ENCODE data around the gene RMND1. TPM values are rescaled to one million over a fixed set of nuclear protein-coding genes. Genes with fewer than 3 reads are reported as not detected.

The RMND1 gene
- total and polyA plus RNA-seq, 2 of the 13 experiments (the other 11 are each of a cell fraction or from before 2014, with no cell fraction given) = 34.0 to 72.5 TPM

GRCh38 chr6:151488226-151488625 lies 36.3 kb upstream of the RMND1 start:
- CTCF ChIA-PET (ENCODE audit: low intra/inter-chr PET ratio, low total read pairs) = no interaction called here
- Histone ChIP-seq H4K20me1 (ENCODE audit: insufficient read depth, low read length) (no peaks in the 10 kb centered on the region), H3K27me3 (ENCODE audit: control insufficient read depth in 1 of 2, insufficient read depth in 2 of 2, low read length in 2 of 2) (no peaks in the 10 kb centered on the region; a peak in 1 of 5 replicates), H2AFZ (ENCODE audit: low read length) (no peak overlapping the region), H3K4me2 (ENCODE audit: low read depth, low read length) (no peak overlapping the region), H3K4me1 (ENCODE audit: insufficient read depth, low read length) (peaks cover 31% of the 10 kb centered on the region), H3K79me2 (ENCODE audit: insufficient read depth, low read length) (no peaks in the 10 kb centered on the region), H3K36me3 (replicated peaks in 1 of 2; ENCODE audit: control insufficient read depth in 1 of 2, insufficient read depth in 2 of 2, low read length in 2 of 2) (no peaks in the 10 kb centered on the region), H3K9ac (ENCODE audit: insufficient read depth, low read depth, low read length) (no peak overlapping the region), H3K4me3 (replicated peaks in 1 of 3; ENCODE audit: insufficient read depth in 1 of 3, low read depth in 2 of 3, low read length in 3 of 3) (no peak overlapping the region), H3K9me3 (ENCODE audit: low read length) (no peaks in the 10 kb centered on the region), H3K27ac (ENCODE audit: extremely low read length, insufficient read depth, low read length) (no peak overlapping the region)
- in situ Hi-C loops (cut with HindIII; ENCODE audit: extremely low pct_ligation_motif_present, low pct_unique_long_range_greater_than_20kb) (no loop called here), intact Hi-C loops (cut with micrococcal nuclease; ENCODE audit: unreplicated experiment) (no loop called here)
- POLR2A ChIA-PET = no interaction called here
- BruUV-seq (replicated peaks) = no TSS peak
- DNase-seq (ENCODE audit: low spot score) = no peak
- no peak for FAIRE-seq
- no peak for ATAC-seq
- TF ChIP-seq GTF2F1 (IDR thresholded peaks at IDR 0.05; ENCODE audit: low read length) = no peak
- TF ChIP-seq HHEX (CRISPR knock-in tag; IDR thresholded peaks at IDR 0.05) = no peak
- TF ChIP-seq HNRNPK (IDR thresholded peaks at IDR 0.05; ENCODE audit: low read depth, low read length, poor library complexity, severe bottlenecking) = no peak
- no peak for TF ChIP-seq NONO (IDR thresholded peaks at IDR 0.05)
- TF ChIP-seq NONO (CRISPR knock-in tag; conservative IDR thresholded peaks at IDR 0.05) = no peak
- no peak for TF ChIP-seq ASH2L (IDR thresholded peaks at IDR 0.05; ENCODE audit: insufficient read length, low read depth, low read length)
- TF ChIP-seq MIER3 (CRISPR knock-in tag; IDR thresholded peaks at IDR 0.05; ENCODE audit: borderline replicate concordance) = no peak
- TF ChIP-seq IKZF4 (CRISPR knock-in tag; IDR thresholded peaks at IDR 0.05; ENCODE audit: borderline replicate concordance, low read depth, not compliant biosample characterization) = no peak
- TF ChIP-seq KDM2A (CRISPR knock-in tag; IDR thresholded peaks at IDR 0.05; ENCODE audit: borderline replicate concordance, low read depth) = no peak
- TF ChIP-seq FLYWCH1 (CRISPR knock-in tag; IDR thresholded peaks at IDR 0.05) = no peak
- no peak for TF ChIP-seq KDM5B (CRISPR knock-in tag; IDR thresholded peaks at IDR 0.05; ENCODE audit: borderline replicate concordance)
- TF ChIP-seq PAF1 (CRISPR knock-in tag; IDR thresholded peaks at IDR 0.05) = no peak
- no peak for TF ChIP-seq ZNF235 (CRISPR knock-in tag; IDR thresholded peaks at IDR 0.05; ENCODE audit: borderline replicate concordance)
- TF ChIP-seq NCOA1 (CRISPR knock-in tag; IDR thresholded peaks at IDR 0.05) = no peak
- TF ChIP-seq LBX2 (CRISPR knock-in tag; IDR thresholded peaks at IDR 0.05; ENCODE audit: borderline replicate concordance) = no peak
- TF ChIP-seq, protein P1, sequence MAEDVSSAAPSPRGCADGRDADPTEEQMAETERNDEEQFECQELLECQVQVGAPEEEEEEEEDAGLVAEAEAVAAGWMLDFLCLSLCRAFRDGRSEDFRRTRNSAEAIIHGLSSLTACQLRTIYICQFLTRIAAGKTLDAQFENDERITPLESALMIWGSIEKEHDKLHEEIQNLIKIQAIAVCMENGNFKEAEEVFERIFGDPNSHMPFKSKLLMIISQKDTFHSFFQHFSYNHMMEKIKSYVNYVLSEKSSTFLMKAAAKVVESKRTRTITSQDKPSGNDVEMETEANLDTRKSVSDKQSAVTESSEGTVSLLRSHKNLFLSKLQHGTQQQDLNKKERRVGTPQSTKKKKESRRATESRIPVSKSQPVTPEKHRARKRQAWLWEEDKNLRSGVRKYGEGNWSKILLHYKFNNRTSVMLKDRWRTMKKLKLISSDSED (CRISPR knock-in tag; IDR thresholded peaks at IDR 0.05) = no peak
- TF ChIP-seq TBL1XR1 (IDR thresholded peaks at IDR 0.05; ENCODE audit: borderline replicate concordance, low read length, partially characterized antibody) = no peak
- TF ChIP-seq, protein P2, sequence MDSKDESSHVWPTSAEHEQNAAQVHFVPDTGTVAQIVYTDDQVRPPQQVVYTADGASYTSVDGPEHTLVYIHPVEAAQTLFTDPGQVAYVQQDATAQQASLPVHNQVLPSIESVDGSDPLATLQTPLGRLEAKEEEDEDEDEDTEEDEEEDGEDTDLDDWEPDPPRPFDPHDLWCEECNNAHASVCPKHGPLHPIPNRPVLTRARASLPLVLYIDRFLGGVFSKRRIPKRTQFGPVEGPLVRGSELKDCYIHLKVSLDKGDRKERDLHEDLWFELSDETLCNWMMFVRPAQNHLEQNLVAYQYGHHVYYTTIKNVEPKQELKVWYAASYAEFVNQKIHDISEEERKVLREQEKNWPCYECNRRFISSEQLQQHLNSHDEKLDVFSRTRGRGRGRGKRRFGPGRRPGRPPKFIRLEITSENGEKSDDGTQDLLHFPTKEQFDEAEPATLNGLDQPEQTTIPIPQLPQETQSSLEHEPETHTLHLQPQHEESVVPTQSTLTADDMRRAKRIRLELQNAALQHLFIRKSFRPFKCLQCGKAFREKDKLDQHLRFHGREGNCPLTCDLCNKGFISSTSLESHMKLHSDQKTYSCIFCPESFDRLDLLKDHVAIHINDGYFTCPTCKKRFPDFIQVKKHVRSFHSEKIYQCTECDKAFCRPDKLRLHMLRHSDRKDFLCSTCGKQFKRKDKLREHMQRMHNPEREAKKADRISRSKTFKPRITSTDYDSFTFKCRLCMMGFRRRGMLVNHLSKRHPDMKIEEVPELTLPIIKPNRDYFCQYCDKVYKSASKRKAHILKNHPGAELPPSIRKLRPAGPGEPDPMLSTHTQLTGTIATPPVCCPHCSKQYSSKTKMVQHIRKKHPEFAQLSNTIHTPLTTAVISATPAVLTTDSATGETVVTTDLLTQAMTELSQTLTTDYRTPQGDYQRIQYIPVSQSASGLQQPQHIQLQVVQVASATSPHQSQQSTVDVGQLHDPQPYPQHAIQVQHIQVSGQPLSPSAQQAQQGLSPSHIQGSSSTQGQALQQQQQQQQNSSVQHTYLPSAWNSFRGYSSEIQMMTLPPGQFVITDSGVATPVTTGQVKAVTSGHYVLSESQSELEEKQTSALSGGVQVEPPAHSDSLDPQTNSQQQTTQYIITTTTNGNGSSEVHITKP (CRISPR knock-in tag; IDR thresholded peaks at IDR 0.05; ENCODE audit: low read depth) = no peak
- TF ChIP-seq ZNF567 (CRISPR knock-in tag; IDR thresholded peaks at IDR 0.05; ENCODE audit: borderline replicate concordance) = no peak
- no peak for TF ChIP-seq NFATC3 (CRISPR knock-in tag; IDR thresholded peaks at IDR 0.05)
- no peak for TF ChIP-seq RFX3 (CRISPR knock-in tag; IDR thresholded peaks at IDR 0.05)
- 73% methylated on average over 2 of the region's 2 CpGs for WGBS (ENCODE audit: low lambda C conversion rate)

All from HepG2 (cell line).